NCI-H187 (cell line): Measurements from ENCODE around the gene ASB4.
A peak's percentile ranks its signal among the peaks of the same experiment; 100 is the strongest.
"Not testable (repeated sequence)": the region's sequence is repeated elsewhere in the genome, so short reads cannot be mapped to it uniquely, and the experiment has no call there.

Source experiments
- DNase-seq, 2 experiments: peaks; one replicate each; lab custom pipeline; 2025; lab: John Stamatoyannopoulos, UW

The ASB4 gene, protein sequence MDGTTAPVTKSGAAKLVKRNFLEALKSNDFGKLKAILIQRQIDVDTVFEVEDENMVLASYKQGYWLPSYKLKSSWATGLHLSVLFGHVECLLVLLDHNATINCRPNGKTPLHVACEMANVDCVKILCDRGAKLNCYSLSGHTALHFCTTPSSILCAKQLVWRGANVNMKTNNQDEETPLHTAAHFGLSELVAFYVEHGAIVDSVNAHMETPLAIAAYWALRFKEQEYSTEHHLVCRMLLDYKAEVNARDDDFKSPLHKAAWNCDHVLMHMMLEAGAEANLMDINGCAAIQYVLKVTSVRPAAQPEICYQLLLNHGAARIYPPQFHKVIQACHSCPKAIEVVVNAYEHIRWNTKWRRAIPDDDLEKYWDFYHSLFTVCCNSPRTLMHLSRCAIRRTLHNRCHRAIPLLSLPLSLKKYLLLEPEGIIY

DNA sequence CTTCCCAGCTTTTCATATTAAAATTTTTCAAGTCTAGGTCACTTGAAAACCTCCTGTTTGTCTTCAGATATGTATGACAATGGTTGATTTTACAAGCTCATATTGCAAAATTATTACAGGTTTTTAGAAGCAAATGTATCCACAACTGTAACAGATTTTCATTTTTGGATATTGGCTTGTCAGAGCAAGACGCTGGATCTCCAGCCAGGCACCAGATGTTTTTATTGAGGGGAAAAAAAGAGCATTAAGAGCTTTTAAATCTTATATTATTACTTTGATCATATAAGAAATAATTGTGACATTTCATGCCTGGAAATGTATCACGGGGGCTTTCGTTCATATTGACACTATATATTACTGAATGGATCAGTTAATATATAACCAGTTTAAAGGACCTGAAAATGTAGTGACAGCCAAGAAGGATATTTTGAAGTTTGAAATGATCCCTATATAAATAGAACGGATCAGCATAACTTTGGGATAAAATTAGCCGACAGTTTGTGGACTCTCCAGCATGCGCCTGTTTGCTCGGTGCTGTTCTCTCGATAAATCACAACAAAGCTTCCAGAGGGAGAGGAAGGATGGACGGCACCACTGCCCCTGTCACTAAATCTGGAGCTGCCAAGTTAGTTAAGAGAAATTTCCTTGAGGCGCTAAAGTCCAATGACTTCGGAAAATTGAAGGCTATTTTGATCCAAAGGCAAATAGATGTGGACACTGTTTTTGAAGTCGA lies at the start of gene ASB4:
ASB4 (plus strand) TSS at position 553 of the 733 bp plus-strand sequence; CDS start at position 582, 29 bp downstream.
- DNase-seq: no peak

DNA sequence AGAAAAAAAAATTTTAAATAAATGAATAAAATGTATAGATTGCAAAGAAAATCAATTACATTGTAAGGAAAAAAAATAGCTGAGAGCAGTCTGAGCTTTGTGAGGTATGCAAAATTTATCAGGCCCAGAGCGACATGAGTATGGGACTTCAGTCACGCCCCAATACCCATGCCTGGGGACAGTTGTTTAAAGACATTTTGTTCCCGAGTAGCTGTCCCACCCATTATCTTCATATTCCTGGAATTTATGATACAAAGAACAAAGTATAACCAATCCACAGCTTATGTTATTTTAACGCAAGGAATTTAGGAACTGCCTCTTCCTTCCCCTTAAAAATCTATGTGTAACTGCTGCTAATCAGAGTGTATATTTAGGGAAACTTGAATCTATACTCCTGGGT lies 49.3 kb upstream of the ASB4 start:
- DNase-seq: no peak

DNA sequence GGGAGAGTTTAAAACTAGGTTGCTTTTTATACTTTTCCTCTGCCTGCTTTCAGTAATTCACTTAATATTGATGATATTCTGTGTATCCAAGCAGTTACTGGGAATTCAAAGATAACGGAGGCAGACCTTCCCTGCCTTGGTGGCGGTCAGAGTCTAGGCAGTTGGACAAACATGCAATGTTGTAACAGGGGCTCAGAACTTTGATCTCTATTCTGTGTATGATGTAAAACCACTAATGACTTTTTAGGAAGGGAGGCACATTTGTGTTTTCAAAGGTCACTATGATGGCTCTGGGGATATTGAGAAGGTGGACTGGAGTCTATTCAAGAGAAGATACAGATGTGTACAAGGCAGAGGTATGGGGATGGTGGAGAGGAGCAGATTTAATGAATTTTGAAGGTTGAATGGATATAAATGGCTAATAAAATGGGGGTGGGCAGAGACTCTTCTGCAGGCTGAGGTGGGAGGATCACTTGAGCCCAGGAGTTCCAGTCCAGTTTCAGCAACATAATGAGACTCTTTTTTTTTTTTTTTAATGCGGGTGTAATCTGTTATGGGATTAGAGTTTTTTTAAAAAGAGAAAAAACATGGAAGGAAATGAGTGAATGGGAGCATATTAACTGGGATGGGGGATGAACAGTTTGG lies 45.2 kb upstream of the ASB4 start:
- no peak for DNase-seq

DNA sequence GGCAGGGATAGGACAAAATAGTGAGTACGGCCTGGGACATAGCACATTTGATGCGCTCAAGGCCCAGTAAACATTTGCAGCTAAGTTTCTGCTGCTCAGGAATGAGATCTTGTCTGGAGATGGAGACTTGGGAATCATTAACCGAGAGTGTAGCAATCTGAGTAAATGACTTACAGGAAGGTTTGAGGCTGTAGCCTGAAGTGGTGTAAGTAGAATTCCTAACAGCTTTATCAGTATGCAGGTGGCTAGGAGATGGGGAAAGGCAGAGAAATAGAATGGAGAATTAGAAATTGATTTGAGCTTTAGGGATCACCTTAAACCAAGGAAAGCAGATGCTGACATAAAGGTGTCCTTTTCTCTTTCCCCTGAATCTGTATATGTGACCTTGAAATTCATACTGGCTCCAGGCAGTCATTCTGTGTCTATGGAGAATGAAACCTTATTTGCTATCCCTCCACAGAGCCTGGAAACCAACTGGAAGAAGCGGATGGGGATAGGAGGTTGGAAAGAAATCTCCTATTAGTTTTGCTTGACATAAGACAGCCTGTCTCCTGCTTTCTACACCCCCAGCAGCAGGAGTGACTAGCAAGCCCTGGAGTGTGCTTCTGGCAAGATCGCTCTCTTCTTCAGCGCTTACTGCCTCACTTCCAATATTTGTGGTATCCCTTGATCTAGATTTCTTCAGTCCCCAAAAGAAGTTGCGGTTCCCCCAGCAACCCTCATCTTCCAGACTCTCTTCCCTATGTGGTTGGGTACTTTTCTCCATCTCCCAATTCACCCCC lies 44.5 kb upstream of the ASB4 start:
- no peak for DNase-seq

DNA sequence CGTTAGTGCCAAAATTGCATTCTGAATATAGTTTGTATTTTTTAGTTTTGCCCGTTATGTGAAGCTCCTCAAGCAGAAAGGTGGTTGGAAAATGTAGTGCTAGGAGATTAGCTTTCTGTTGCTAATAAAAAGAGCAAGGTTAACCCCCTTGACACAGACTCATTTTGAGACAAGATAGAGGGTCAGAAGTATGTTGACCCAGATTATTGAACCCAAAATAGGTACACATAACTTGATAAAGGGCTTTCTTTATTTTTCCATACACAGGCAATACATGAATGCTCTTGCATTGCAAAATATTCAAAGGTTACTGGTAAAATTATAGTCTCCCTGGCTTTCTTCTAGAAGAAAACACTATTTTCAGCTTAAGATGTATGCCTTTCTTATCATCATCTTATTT lies 40.9 kb upstream of the ASB4 start:
- DNase-seq: no peak

DNA sequence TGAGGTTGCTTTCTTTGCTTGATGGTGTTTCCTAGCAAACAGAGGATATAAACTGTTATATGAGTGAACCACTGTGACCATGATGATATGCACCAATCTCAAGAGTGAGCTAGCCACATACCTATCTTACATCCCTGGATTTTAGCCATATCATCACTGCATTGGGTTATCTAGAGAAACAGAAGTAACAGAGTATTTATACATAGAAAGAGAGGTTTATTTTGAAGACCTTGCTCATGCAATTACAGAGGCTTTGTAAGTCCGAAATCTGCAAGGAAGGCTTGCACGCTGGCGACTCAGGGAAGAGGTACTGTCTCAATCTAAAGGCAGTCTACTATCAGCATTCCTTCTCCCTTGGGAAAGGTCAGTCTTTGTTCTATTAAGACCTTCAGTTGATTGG lies 39.1 kb upstream of the ASB4 start:
- DNase-seq: no peak

DNA sequence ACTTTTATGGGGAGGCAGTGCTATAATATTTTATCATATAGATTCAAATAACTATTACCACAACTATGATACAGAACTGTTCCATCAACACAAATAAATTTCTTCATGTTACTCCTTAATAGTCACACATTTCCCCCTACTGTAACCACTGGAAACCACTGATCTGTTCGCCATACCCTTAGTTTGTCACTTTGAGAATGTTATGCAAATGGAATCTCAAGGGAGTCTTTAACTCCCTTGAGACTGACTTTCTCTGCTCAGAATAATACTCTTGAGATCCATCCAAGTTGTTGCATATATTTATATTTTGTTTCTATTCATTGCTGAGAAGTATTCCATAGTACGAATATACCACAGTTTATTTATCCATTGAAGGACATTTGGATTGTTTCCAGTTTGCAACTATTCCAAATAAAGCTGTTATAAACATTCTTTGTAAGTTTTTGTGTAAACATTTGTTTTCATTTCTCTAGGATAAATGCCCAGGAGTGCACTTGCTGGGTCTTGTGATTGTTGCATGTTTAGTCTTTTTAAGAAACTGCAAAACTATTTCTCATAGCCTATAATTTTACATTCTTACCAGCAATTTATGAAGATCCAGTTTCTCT lies 31.2 kb upstream of the ASB4 start:
- no peak for DNase-seq

DNA sequence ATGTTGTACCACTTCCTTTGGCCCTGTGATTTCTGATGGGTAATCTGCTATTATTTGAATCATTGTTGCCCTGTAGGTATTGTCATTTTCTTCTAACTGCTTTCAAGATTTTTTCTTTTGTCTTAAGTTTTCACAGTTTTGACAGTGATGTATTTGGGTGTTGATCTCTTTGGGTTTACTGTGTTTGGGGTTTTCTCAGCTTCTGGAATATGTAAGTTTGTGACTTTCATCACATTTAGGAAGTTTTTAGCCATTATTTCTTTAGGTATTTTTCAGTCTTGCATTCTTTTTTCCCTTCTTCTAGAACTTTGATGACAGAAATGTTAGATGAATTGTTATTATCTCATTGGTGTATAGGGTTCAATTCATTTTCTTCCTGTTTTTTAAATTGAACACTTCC lies 27.8 kb upstream of the ASB4 start:
- no peak for DNase-seq

DNA sequence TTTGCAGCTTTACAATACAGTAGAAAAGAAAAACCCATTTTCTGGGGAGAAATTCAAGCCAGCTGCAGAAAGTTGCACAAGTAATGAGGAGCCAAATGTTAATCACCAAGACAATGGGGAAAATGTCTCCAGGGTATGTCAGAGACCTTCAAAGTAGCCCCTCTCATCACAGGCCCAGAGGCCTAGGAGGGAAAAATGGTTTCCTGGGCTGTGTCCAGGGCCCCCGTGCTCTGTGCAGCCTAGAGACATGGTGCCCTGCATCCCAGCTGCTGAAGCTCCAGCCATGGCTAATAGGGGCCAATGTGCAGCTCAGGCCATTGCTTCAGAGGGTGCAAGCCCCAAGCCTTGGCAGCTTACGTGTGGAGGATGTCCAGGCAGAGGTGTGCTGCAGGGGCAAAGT lies 25.1 kb upstream of the ASB4 start:
- DNase-seq: not testable (repeated sequence)

DNA sequence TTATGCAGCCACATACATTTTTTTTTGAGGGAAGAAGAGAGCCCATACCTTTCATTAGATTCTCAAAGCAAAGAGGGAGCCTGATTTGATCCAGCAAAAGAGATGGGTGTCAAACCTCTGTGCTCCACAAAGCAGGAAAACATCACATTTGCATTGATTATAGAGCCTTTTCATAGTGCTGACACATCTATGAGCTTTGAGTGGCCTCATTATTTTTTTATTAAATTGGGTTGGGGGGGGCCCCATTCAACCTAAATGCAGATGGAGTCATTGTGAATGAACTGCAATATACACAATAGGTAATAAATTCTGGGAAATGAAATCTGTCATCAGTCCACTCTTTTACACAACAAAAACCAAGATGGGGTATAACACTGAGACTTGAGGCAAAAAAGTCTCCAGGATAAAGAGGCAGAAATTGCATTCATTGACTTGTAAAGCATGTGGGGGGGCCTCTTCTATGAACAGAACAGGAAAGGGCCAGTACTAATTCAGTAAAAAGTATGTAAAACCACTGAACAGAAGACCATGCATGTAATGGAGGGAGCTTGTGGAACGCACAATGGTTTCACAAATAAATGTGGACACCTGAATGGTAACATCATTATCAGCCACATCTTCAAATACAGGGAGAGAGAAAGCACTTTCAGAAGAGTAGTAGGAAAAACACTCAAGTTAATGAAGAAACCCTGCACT lies 17.7 kb upstream of the ASB4 start:
- no peak for DNase-seq

DNA sequence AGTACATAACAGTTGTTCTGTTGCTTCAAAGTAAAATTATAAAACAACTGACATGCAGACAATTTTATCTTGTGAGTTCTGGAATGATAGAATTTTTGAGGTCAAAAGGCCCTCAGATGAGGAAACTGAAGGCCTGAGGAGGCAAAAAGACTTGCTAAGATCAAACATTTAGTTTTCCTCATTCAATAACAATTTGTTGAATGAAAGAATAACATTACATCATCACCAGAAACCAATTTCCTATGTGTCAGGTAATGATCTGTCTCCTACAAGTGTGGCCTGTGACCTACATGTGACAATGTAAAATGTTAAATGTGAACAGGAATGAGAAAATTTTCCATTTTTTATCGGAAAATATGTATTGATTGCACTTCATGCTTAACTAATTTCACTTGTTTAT lies 16.6 kb upstream of the ASB4 start:
- no peak for DNase-seq

DNA sequence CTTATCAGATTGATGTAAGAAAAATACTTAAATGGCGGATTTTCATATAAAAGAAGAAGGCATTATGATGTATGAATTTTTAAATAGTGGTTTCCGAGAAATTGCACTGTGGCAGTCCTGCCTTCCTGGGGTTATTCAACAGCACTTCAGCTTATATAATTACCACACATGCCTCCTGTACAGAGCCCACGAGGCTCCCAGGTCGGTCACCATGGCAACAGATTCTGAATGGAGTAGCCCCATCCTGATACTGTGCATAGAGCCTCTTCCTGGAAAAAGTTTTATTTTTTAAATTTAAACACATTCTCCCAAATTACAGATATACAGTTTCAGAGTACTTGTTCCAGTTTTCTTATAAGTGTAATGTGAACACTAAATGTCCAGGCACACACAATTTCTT lies 15.9 kb upstream of the ASB4 start:
- DNase-seq: peak; percentile 21 to 42

DNA sequence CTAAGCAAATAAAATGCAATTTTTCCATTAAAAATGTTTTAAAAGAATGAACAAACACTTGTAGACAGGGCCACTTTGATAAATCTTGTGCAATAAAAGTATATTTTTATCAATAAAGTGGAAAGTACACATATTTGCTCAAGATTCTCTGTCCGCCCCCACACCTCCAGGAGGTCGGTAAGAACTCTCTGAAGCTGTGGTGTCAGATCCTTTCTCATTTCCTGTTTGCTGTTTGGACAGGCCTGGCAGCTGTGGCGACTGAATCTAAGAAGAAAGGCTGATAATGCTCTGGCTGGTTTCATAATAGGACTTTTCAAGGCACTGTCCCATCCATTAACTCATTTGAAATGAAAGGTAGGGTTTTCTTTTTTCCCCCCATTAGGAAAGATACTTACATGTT lies 15.3 kb upstream of the ASB4 start:
- no peak for DNase-seq

DNA sequence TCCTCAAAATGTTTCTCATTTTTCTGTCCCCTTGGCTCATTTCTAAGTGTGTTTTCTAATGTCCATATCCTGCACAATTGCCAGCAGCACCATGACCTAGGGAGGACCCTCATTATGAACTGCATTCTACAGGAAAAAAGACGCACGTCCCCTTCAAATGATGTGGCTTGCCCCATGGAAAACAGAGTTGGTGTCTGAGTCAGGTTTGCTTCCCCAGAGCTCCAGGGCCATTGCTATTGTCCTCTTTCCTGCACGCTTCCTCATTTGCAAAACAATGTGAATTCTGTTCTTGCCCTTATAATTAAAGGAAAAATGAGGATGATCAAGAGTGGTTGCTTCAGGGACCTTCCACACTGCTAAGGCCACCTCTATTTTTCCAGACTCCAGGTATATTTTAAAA lies 14.7 kb upstream of the ASB4 start:
- DNase-seq: no peak

DNA sequence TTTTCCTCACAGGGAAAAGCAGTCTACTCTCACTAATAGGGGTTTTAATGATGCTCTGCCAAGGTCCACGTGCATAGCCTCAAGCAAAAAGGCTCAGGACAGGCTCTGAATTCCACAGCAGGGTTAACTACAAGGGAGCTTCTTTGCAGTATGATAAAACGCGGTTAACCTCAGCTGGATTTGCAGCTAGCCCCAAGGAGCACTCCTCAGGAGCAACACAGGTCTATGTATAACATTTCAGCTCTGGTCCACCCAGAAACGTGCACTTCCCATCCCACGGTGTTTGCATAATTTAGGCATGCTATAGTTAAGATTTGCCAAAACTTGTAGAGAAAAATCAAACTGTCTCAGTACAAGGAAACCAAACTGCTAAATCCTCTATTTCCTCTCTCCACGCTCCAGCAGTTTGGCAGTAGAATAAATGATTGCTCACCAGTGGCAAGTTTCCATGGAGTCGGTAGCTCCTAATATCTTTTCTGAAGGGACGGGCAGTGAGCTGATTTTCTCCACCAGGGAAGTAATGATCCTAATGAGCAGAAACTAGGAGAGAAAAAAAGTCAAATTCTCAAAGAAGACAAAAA lies 13.1 kb upstream of the ASB4 start:
- DNase-seq: no peak

DNA sequence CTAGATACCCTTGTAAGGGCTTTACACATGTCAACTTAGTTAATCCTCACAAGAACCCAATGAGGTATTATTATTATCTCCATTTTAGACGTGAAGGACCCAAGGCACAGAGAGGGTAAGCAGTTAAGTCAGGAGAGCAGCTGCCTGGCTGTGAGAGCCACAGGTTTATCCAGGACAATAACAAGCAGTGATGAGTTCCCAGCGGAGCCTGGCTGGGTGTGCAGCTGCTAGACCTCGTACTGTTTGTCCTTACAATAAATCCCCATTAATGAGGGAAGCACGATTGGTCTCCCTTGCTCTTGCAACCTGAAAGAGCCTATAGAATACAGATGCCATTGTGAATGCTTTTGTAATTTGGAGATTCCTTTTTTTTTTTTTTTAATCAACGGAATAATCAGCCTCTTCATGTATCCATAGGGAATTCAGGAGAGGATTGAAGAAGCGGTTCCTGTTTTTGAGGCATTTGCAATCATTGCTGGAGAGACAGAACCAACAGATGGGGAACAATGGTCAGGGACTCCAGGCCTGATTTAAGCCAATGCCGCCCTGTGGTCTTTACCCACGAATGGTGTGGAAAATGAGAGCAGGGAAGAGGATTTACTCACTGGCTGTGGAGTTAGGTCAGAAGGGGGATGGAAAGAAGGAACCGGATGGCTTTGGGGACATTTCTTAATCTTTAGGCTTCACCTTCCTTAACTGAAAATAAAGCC lies 12.3 kb upstream of the ASB4 start:
- peak in 1 of 2 experiments; percentile 24 for DNase-seq

DNA sequence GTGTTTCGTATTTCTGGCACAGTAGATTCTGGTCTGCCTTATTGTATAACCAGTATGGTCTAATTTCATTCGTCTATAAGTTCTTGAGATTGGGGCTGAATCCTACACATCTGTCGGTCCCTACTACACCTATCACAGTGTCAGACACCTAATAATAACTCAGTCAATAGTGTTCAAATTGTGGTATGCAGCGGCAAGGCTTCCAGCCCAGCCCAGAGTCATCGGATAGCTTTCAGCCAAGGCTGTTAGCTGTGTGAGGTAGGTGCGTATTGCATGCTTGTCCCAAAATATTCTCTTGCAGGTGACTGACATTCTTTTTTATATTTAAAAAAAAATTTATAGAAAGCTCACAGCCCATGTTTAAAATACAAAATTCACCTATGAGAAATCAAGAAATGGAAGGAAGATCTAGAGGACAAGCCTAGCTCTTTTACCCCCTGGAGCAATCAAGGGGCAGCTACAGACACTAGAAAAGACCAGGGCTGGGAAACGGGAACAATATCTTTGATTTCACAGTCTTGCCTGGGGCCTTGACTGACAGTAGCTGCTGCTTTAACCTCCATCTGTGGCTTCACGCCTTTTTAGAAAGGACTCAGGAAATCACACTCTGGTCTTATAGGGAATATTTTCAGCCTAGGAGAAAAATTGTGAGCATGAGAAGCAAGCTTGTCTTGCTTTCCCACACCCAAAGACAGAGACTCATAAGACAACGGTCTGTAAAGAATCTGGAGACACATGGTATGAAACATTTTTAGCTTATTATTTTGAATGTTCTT lies 9.5 kb upstream of the ASB4 start:
- no peak for DNase-seq

DNA sequence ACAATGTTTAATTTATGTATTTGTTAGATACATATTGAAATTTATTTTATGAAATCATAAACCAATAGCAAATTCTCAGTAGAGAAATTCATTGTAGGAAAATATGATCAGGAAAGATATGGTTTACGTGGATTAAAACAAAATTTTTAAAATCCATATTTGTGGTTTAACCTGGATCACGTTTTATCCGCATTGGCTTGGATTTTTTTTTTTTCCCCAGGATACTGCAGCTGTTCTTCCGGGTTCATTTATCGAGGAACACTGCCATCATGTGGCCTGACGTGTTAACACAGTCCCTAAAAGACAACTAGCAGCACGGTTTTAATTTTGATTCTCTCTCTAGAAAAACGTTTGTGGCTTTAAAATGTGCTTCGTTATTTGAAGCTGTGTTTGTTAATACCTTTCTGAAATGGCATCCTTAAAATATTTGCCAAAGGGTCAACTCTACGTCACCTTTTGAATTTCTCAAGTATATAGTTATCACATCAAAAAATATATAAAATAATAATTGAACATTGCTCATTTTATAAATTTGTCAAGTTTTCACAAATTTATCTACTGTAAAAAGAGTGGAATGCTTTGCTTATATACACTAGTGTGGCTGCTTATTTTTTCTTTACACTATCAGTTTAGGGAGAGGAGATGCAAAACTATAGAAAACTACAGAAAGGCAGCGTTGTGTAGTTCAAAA lies 8.7 kb upstream of the ASB4 start:
- DNase-seq: peak in 1 of 2 experiments; percentile 21
